GM10266 (cell line): ENCODE results near the gene GARIN3.
"Not testable (repeated sequence)": the region's sequence is repeated elsewhere in the genome, so short reads cannot be mapped to it uniquely, and the experiment has no call there.

Experiments used
- DNase-seq: peaks from one replicate; pipeline ENCODE4 v3.0.0; 2012; ENCODE audit errors: extremely low spot score
- CTCF ChIP-seq: IDR thresholded peaks from 2 replicates; pipeline ENCODE4 v1.5.1; 2012; ENCODE audit warnings: mild to moderate bottlenecking, low read depth; ENCODE audit not compliant: control insufficient read depth, insufficient read depth; ENCODE audit errors: missing control alignments

The GARIN3 gene

GRCh38 chr5:157166214-157167213 is at the start of gene GARIN3:
Gene GARIN3, minus strand, starts transcription at chr5:157166264. Its CDS starts 96 bp downstream, at chr5:157166168.
- no peak for TF ChIP-seq CTCF
- no peak for DNase-seq

GRCh38 chr5:157215514-157216167 is 49.6 kb upstream of the GARIN3 start:
- DNase-seq: no peak
- TF ChIP-seq CTCF: no peak

DNA sequence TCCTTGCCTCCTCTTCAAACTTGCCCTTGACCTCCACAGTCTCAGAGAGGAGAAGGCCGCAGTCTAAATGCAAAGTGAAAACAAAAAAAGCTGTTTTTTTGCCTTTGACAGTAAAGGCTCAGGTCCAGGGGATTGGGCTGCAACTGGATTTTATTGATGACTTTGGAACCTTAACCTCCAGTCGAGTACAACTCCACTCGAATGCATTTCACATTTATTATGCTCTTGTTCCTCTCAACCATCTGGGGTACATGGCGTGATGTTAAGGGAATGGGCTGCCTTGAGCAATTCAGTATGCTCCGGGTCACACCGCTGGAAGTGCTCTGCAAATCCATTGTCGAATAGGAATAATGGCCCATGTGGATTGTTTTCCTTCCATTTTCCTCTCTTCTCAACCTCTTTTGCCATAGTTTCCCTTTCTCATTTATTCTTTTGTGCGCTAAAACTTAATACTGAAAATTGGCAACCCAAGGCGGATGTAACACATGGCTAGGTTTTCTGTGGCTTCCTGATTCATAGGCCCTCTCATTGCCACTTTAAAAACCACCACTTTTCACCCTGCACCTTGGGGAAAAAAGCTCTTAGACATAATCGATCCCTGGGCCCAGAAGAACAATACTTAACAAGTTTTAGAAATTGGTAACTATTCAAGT is 48.9 kb upstream of the GARIN3 start:
- no peak for DNase-seq
- TF ChIP-seq CTCF: no peak

DNA sequence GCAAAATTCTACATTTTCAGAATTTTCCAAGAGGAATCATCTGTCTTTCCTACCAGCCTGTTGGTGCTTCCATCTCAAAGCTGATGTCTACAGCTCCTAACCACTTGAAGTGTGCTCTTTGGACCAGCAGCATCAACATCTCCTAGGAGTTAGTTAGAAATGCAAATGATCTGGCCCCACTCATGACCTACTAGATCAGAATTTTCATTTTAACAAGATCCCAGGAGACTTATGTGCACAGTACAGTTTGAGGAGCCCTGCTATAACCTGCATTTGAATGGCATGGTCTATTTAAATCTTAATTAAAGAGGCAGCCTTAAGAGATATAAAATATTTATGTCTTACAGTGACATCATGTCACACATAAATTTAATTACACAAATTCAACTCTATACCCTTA is 48.4 kb upstream of the GARIN3 start:
- DNase-seq: no peak
- no peak for TF ChIP-seq CTCF

- DNase-seq: no peak
- TF ChIP-seq CTCF: no peak
Observed at GRCh38 chr5:157213527-157214243, 47.6 kb upstream of the GARIN3 start.

DNA sequence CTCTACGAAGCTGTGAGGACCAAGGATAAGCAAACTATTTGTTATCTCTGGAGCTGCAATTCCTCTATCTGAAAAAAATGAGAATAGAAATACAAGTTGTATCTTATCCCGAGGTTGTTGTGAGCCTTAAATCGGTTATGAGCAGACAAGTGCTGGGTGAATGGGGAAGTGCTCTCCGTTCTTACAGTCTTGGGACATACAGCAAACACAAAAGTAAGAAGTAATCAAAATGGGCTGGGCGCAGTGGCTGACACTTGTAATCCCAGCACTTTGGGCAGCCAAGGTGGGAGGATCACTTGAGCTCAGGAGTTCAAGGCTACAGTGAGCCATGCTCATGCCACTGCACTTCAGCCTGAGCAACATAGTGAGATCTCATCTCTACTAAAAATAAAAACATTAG is 46.2 kb upstream of the GARIN3 start:
- no peak for DNase-seq
- no peak for TF ChIP-seq CTCF

DNA sequence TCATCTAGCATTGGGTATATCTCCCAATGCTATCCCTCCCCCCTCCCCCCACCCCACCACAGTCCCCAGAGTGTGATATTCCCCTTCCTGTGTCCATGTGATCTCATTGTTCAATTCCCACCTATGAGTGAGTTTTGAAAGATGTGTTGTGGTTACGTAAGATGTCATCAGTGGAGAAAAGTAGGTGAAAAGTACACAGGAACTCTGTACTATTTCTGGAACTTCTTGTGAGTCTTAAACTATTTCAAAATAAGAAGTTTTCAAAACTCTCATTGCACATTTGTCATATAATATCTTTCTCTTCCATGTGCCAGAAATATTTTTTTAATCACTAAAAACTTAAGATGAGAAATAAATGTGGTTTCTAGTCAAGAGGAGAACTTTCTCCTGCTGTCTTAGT is 44.6 kb upstream of the GARIN3 start:
- DNase-seq: not testable (repeated sequence)
